HG03045 (cell line): Measurements from ENCODE around the gene CCK.

Experiments
- ATAC-seq: cut with Tn5 transposase; IDR thresholded peaks from one replicate; pipeline ENCODE4 v1.9.1; 2021; ENCODE audit warnings: mild to moderate bottlenecking, moderate library complexity; ENCODE audit not compliant: unreplicated experiment

Gene CCK

DNA sequence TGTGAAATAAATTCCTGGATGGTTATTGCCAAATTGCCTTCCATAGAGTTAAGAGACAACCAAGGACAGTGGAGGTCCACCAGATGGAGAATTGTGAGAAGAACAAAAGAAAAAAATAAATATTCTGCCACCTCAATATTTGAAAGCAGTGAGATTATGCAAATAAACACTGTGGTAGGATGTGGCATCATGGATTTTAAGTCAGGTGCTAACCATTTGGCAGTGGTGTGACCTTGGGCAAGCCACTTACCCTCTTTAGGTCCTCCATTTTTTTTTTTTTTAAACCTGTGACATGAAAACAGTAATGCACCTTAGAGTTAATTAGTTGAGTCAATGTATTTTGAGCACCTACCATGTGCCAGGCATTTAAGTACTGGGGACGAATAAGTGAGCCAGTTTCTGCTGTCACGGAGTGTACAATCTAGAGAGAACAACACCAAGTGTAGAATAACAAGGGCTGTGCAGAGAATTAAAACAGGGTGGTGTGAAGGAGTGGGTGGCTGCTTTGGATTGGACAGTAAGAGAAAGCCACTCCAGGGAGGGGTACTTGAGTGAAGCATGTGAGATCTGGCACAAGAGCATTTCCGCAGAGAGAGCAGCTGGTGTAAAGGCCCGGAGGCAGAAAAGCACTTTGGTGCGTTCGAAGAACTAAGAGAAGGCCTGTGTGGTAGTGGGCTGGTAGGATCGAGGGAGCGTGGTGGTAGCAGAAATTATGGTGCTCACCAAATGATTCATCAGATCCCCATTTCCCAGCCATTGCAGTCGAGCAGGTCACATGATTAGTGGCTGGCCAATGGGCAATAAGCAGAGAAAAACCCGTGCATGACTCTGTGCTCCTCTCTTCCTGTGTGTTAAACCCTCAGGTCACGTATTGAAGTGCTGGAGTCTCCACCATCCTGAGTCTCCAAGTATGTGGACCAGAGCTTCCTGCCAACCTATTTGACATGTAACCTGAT lies 39.2 kb downstream of the CCK start:
- ATAC-seq, result no peak

DNA sequence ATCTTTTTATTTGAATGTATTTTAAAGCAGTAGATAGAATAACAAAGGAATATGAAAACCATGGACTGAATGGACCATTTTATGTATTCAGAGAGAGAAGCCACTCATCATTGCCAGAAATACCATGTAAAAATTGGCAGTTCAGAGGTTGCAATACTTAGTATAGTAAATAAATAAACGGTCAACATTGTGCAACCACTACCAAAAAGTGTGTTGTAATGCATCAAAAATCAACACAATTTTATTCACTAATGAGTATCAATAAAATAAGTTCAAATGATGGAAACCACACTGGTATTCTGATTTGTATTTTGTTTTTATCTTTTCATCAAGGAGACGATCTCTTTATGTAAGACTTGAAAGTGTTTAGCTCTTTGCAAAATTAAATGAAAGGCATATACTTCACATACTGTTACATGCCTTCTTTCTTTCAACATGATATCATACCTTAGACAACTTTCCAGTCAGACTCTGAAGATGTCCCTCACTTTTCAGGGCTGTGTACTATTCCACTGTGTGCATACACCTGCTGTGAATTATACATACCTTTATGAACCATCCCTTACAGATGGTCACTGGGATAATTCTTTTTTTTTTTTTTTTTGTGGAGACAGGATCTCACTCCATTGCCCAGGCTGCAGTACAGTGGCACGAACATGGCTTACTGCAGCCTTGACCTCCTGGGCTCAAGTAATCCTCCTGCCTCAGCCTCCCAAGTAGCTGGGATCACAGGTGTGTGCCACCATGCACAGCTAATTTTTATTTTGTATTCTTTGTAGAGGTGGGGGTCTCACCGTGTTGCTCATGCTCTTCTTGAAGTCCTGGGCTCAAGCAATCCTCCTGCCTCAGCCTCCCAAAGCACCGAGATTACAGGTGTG lies 40.3 kb downstream of the CCK start:
- no peak for ATAC-seq

DNA sequence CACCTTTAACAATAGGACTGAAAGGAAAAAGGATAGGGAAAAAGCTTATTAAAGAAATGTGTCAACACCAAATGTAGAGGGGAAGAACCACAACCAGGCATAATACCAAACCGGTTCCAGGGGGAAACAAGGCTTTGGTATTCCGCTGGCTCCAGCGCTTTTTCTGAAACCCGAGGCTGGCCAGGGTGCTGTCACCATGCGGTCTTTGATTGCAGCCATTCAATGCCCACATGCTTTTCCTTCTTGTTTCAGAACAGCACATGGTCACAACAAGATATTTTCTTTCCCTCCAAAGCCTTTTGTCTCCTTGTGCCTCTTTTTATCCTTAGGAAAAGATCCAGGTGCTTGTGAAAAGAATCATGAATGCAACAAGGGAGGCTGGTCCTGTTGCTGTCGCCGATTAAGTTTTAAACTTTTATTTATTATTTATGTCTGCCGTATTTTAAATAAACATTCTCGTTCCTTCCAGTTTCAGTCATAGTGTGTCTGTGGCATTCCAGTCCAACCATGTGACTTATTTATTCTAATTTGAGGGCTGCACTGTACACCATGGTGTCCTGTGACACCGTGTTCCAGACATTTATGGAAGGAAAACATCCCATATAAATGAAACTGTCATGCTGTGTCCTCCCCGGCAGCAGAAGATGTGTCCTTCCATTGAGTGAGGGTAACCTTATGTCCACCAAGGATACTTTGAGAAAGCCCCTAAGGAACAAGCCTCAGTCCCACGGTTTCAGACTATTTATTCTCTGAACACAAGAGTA lies 41.1 kb downstream of the CCK start:
- ATAC-seq, result no peak

- ATAC-seq, result no peak
Measured at GRCh38 chr3:42224178-42224577, 41.8 kb downstream of the CCK start.

DNA sequence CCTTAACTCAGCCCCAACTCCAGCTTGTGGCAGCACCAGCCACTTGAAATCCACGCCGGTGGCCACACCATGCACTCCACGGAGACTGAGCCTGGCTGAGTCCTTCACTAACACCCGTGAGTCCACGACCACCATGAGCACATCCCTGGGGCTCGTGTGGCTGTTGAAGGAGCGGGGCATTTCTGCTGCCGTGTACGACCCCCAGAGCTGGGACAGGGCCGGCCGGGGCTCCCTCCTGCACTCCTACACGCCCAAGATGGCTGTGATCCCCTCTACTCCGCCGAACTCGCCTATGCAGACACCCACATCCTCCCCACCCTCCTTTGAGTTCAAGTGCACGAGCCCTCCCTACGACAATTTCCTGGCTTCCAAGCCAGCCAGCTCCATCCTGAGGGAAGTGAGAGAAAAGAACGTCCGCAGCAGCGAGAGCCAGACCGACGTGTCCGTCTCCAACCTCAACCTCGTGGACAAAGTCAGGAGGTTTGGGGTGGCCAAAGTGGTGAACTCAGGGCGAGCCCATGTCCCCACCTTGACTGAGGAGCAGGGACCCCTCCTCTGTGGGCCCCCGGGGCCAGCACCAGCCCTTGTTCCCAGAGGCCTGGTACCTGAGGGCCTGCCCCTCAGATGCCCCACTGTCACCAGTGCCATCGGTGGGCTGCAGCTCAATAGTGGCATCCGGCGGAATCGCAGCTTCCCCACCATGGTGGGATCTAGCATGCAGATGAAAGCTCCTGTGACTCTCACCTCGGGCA lies 42.9 kb downstream of the CCK start:
- no peak for ATAC-seq

DNA sequence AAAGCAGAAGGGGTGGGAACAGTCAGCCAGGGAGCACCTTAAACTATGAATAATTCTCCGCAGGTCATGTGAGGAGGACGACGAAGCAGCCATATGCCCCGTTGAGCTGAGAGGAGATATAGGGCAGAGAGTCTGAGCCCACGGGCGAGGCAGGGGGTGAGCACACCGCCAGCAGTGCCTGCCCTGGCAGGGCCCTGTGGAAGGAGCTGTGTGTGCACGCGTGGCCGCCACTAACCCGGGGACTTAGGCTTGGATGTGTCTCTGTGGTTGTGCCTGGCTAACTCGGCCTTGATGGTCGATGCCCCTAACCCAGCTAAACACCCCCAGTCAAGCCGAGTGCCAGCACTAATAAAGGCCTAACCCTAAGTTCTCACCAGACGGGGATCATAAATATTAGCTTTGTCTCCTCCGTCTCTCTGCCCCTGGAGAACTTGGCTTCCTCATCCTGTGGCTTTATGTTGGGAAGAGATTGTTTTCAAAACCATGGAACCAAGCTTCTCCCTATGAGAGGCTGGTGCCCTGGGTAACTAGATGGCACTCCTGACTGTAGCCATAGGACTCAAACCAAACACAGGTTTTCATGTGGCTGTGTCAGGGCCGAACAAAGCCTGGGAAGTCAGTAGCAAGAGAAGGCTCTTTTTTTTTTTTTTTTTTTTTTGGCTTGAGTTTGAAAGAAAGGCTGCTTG lies 45.4 kb downstream of the CCK start:
- no peak for ATAC-seq

DNA sequence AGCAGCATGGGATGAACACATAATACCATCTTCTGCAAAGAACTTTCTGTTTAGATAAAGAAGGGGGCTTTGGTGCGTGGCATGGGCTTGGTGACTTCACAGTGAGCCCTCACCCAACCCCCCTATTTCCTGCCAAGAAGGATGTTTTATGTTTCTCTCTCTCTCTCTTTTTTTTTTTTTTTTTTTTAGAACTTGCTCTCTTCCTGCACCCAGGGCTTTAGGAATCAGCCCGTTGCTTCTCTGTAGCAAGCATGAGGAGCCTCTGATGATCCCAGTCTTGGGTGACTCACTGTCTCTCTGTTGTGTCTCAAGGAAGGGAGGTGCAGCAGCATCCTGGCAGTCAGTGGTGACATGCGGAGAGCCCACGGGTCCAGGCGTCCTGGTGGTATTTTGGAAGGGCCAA lies 49.1 kb downstream of the CCK start:
- ATAC-seq, result no peak

GRCh38 chr3:42216302-42216701 lies 49.7 kb downstream of the CCK start:
- ATAC-seq, result no peak

DNA sequence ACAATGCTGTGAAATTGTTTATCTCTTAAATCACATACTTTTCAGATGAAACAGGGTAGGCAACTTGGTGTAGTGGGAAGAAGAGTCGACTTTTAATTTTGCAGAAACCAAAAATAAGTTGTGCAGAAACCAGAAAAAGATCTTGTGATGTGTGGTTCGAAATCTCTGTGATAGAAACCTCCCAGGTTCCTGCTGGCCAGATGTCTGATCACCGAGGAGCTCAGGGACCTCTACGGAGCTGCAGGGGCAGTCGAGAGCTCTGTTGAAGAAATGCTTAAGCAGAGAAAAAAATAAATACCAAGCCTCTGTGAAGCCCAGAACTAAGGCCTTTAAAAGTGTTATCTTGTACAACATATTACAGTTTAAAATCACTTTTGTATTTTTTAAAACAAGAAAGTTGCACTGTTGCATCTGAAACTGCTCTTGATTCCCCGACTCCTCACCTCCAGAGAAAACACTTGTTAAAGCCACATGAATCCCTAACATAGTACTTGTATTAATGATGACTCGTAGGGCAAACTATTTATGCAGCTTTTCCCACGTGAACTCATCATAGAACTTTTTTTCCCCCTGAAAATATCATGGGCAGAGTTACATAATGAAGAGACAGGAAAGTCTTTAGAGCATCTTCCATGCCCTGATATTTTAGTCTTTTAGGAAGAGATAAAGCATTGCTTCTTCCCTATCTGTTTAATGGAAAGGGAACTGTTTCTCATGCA lies 51.3 kb downstream of the CCK start:
- ATAC-seq, result no peak

- ATAC-seq, result no peak
Measured at GRCh38 chr3:42214064-42214463, 51.9 kb downstream of the CCK start.

GRCh38 chr3:42213417-42213816 lies 52.6 kb downstream of the CCK start:
- ATAC-seq, result no peak

DNA sequence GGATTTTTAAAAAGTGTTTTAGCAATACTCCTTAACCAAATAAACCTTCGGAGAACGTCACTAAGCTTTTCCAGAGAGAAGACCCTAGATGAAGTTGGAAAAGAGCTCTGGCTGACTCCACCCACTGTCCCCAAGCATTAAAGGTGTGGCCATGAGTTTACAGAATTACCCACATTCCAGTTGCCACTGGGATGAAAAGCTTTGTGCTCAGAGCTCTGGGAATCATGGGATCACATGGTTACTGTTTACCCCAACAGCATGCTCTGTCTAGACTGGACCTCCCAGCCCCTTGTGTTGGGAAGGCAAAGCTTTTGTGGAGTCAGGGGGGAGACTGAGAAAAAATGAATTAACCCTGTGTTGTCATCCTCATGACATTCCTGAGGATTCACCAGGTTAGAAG lies 55.3 kb downstream of the CCK start:
- ATAC-seq, result no peak

- no peak for ATAC-seq
Measured at GRCh38 chr3:42209917-42210316, 56.1 kb downstream of the CCK start.
